HG02623 (cell line): ENCODE measurements around the gene TOP2B.

Experiments used
- ATAC-seq: cut with Tn5 transposase; IDR thresholded peaks from one replicate; pipeline ENCODE4 v1.9.1; 2021; ENCODE audit warnings: moderate library complexity; ENCODE audit not compliant: unreplicated experiment

Gene TOP2B

GRCh38 chr3:25566358-25566920, 98.3 kb downstream of the TOP2B start:
- no peak for ATAC-seq

DNA sequence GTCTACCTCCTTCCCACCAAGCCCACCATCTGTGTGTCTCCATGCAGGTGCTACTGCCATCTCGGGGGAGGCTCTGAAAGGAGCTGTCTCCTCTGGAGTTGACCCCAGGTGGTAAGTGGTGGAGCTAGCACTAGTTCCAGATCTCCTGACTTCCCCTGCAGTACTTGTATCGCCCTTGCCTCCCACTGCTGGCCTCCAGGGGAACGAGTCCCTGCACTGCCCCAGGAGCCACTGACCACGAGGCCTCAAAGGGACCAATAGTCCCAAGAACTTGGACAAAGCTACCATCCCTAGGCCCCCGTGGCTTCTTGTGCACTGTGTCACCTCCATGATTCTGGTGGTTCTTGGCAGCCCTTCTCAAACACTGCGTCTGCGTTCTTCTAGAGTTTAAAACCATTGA, 98.9 kb downstream of the TOP2B start:
- ATAC-seq = no peak

GRCh38 chr3:25564075-25564474, 100.6 kb downstream of the TOP2B start:
- no peak for ATAC-seq

DNA sequence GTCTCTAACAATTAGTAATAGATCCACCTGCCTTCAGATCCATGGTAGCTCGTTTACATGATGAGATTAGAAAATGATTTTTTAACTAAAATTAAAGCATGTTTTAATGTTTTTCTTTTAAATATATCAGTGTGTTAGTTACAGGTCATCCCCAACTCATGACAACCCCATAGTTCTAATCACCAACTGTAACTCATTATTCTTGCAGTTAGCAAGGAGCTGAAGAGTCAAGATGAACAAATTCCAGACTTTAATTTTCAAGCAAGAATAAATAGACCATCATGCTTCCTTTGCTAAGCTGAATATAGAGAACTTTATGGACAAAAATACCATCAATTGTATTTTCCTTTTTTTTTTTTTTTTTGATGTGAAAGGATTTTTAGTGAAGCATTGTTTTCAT, 101.1 kb downstream of the TOP2B start:
- no peak for ATAC-seq

GRCh38 chr3:25558796-25559195, 105.9 kb downstream of the TOP2B start:
- no peak for ATAC-seq

GRCh38 chr3:25558121-25558520, 106.6 kb downstream of the TOP2B start:
- ATAC-seq = no peak

DNA sequence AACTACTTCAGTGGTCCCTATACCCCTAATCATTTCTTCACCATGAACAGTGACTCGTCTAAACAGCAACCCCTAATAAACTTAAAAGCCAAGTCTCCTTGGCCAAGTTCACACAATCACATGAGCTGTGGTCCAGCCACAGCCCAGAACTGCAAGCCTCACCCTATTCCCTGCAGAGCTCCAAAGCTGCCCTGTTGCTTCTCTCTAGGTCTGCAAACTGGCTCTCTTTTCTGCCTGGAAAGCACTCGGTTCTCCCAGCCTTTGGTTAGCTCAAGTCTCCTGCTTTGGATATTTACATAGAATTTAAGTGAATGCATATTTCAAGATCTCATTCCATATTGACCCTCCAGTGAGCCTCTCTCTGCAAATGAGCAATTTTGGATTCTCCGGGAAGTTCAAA, 107.0 kb downstream of the TOP2B start:
- ATAC-seq = no peak

DNA sequence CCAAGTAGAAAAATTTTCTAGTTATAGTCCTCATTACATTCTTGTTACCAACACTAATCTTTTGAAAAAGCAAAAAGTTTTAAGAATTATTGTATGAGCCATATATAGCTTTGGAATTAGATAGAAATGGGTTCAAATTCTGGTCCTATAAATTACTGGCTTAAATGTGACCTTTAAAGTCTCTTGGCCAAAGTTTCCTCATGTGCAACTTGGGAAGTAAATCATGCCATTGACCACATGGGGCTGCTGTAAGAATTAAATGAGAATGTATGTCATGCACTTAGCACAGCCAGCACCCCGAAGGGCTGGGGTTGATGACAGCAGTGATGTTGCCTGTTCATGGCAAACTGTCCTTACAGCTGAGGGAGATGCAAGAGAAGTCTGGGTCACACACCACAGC, 108.3 kb downstream of the TOP2B start:
- ATAC-seq = no peak

GRCh38 chr3:25555695-25556437, 108.8 kb downstream of the TOP2B start:
- ATAC-seq = no peak

DNA sequence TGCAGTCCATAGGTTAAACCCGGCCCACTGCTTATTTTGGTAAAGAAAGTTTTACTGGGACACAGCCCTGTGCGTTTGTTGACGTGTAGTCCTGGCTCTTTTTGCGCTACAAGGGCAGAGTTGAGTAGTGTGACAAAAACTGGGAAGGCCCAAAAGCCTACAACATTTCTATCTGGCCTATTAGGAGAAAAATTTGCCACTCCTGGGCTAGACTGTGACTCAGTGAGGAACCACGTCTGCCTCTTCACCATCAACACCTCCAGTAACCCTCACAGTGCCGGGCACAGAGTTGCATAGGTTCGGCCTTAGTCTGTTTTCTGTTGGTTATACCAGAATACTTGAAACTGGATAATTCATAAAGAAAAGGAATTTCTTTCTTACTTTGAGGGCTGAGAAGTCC, 110.3 kb downstream of the TOP2B start:
- no peak for ATAC-seq

DNA sequence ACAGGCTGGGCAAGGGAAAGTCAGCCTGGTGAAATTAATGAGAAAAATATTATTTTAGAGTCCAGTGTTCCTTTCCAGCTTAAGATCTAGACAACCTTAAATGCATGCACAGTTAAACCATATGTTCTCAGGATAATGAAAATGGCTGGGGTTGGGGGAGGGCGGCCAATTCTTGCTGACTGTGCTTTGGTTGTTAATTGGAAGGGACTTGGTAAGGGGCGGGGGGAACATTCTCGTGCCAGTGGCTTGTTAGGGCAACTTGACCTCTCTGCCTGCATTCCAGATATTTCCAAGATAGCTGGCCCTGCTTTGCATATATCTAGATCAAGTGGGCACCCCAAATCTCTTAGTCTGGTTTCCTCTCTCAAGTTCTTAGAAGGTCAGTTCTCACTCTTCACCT, 112.5 kb downstream of the TOP2B start:
- ATAC-seq = no peak

GRCh38 chr3:25548836-25549235, 115.9 kb downstream of the TOP2B start:
- no peak for ATAC-seq

DNA sequence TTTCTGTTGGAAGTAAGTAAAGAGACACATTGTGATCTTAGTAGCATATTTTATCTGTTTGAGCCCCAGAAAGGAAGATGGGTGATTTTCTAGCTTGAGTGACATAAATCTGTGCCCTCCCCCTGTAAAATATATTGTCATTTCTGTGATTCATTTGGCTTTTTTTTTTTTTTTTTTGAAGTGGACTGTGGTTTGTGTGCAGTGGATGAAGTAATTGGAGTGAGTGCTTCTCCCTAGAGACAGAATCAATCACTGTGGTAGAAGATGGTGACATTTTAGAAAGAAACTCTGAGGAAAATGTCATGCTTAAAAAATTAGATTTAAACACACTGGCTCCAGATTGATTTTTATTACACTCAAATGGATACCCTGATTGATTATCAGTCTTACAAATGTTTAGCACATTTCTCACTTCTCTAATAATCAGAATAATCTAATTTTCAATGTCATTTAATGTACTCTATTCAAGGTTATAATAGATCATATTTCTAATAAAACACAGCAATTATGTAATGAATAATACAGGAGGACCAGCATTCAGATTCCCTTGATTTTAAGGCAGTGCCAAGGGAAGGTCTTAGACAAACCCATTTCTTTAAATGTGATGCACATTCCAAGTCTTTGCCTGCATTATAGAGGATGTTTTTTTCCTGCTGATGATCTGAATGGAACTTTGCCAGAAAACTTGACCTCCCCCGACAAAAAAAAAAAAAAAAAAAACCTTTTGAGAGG, 116.6 kb downstream of the TOP2B start:
- ATAC-seq = no peak
